ENCODE results near the gene CNTNAP2. TPM values are rescaled to one million over a fixed set of nuclear protein-coding genes. Genes with fewer than 3 reads are reported as not detected.

Gene CNTNAP2
- total and polyA plus RNA-seq, 2 of the 13 experiments (the other 11 are each of a cell fraction or from before 2014, with no cell fraction given), result 0.40 to 0.42 TPM

DNA sequence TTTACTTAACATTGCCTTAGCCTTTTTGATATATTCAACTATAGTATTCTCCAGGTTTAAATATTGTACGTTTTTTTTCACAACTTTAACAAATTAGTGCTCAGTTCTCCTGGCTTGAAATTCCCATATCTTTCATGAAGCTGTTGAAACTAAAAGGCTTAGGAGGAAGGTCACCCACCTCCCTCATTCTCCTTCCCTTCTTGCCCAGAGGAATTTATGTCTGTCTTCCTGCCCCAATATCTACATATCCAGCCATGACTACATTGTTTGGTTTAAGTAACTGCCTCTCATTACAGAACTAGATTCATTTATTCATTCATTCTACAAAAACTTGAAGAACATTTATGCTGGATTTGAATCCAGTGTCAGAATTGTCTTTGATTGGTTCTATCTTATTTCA lies 2219.2 kb downstream of the CNTNAP2 start:
- FAIRE-seq (no peak), ATAC-seq (no peak), DNase-seq (ENCODE audit: low spot score) (no peak)
- intact Hi-C loops (cut with micrococcal nuclease; ENCODE audit: unreplicated experiment), result no loop called here
- Histone ChIP-seq H2AFZ (ENCODE audit: low read length) (no peak overlapping the region), H4K20me1 (ENCODE audit: insufficient read depth, low read length) (no peaks in the 10 kb centered on the region), H3K9ac (ENCODE audit: insufficient read depth, low read depth, low read length) (no peak overlapping the region), H3K9me3 (ENCODE audit: low read length) (peaks cover 9% of the 10 kb centered on the region), H3K4me2 (ENCODE audit: low read depth, low read length) (no peak overlapping the region), H3K36me3 (replicated peaks in 1 of 2; ENCODE audit: control insufficient read depth in 1 of 2, insufficient read depth in 2 of 2, low read length in 2 of 2) (no peaks in the 10 kb centered on the region), H3K27me3 (ENCODE audit: control insufficient read depth in 1 of 2, insufficient read depth in 2 of 2, low read length in 2 of 2) (peaks cover 0 to 43% of the 10 kb centered on the region in 2 experiments; a peak in 3 of 5 replicates), H3K4me3 (replicated peaks in 1 of 3; ENCODE audit: insufficient read depth in 1 of 3, low read depth in 2 of 3, low read length in 3 of 3) (no peak overlapping the region), H3K79me2 (ENCODE audit: insufficient read depth, low read length) (no peaks in the 10 kb centered on the region), H3K4me1 (ENCODE audit: insufficient read depth, low read length) (peaks cover 33% of the 10 kb centered on the region), H3K27ac (ENCODE audit: extremely low read length, insufficient read depth, low read length) (no peak overlapping the region)
- BruUV-seq (replicated peaks), result no TSS peak
- in situ Hi-C loops (cut with HindIII; ENCODE audit: extremely low pct_ligation_motif_present, low pct_unique_long_range_greater_than_20kb), result no loop called here
- POLR2A ChIA-PET, result no interaction called here
- WGBS (ENCODE audit: low lambda C conversion rate), result 0% methylated on average over 1 of the region's 1 CpG
- CTCF ChIA-PET (ENCODE audit: low intra/inter-chr PET ratio, low total read pairs), result no interaction called here
- TF ChIP-seq NFE2 (CRISPR knock-in tag; IDR thresholded peaks at IDR 0.05) (no peak), ARID2 (CRISPR knock-in tag; IDR thresholded peaks at IDR 0.05; ENCODE audit: borderline replicate concordance) (no peak), HOXA9 (CRISPR knock-in tag; IDR thresholded peaks at IDR 0.05; ENCODE audit: borderline replicate concordance) (no peak), SMC3 (IDR thresholded peaks at IDR 0.05; ENCODE audit: low read length) (no peak), ZBTB38 (CRISPR knock-in tag; IDR thresholded peaks at IDR 0.05) (no peak), ZFX (CRISPR knock-in tag; IDR thresholded peaks at IDR 0.05; ENCODE audit: low read depth) (no peak), ETV5 (CRISPR knock-in tag; IDR thresholded peaks at IDR 0.05; ENCODE audit: borderline replicate concordance) (no peak), ZNF138 (CRISPR knock-in tag; IDR thresholded peaks at IDR 0.05; ENCODE audit: low read depth) (no peak), HHEX (CRISPR knock-in tag; IDR thresholded peaks at IDR 0.05) (no peak), ZNF556 (CRISPR knock-in tag; IDR thresholded peaks at IDR 0.05; ENCODE audit: borderline replicate concordance) (no peak), TMF1 (CRISPR knock-in tag; IDR thresholded peaks at IDR 0.05; ENCODE audit: low read depth) (no peak)
- TF ChIP-seq, protein P1, sequence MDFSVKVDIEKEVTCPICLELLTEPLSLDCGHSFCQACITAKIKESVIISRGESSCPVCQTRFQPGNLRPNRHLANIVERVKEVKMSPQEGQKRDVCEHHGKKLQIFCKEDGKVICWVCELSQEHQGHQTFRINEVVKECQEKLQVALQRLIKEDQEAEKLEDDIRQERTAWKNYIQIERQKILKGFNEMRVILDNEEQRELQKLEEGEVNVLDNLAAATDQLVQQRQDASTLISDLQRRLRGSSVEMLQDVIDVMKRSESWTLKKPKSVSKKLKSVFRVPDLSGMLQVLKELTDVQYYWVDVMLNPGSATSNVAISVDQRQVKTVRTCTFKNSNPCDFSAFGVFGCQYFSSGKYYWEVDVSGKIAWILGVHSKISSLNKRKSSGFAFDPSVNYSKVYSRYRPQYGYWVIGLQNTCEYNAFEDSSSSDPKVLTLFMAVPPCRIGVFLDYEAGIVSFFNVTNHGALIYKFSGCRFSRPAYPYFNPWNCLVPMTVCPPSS (IDR thresholded peaks at IDR 0.05), result no peak
- TF ChIP-seq, protein P2, sequence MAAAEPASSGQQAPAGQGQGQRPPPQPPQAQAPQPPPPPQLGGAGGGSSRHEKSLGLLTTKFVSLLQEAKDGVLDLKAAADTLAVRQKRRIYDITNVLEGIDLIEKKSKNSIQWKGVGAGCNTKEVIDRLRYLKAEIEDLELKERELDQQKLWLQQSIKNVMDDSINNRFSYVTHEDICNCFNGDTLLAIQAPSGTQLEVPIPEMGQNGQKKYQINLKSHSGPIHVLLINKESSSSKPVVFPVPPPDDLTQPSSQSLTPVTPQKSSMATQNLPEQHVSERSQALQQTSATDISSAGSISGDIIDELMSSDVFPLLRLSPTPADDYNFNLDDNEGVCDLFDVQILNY (CRISPR knock-in tag; conservative IDR thresholded peaks at IDR 0.05), result no peak
- TF ChIP-seq, protein P3, sequence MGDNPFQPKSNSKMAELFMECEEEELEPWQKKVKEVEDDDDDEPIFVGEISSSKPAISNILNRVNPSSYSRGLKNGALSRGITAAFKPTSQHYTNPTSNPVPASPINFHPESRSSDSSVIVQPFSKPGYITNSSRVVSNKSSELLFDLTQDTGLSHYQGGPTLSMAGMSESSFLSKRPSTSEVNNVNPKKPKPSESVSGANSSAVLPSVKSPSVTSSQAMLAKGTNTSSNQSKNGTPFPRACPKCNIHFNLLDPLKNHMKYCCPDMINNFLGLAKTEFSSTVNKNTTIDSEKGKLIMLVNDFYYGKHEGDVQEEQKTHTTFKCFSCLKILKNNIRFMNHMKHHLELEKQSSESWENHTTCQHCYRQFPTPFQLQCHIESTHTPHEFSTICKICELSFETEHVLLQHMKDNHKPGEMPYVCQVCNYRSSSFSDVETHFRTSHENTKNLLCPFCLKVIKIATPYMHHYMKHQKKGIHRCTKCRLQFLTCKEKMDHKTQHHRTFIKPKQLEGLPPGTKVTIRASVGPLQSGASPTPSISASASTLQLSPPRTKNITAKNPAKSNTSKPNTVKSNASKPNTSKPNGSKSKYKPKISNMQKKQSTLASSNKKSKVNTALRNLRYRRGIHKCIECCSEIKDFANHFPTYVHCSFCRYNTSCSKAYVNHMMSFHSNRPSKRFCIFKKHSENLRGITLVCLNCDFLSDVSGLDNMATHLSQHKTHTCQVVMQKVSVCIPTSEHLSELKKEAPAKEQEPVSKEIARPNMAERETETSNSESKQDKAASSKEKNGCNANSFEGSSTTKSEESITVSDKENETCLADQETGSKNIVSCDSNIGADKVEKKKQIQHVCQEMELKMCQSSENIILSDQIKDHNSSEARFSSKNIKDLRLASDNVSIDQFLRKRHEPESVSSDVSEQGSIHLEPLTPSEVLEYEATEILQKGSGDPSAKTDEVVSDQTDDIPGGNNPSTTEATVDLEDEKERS (CRISPR knock-in tag; IDR thresholded peaks at IDR 0.05), result no peak
- TF ChIP-seq, protein P4, sequence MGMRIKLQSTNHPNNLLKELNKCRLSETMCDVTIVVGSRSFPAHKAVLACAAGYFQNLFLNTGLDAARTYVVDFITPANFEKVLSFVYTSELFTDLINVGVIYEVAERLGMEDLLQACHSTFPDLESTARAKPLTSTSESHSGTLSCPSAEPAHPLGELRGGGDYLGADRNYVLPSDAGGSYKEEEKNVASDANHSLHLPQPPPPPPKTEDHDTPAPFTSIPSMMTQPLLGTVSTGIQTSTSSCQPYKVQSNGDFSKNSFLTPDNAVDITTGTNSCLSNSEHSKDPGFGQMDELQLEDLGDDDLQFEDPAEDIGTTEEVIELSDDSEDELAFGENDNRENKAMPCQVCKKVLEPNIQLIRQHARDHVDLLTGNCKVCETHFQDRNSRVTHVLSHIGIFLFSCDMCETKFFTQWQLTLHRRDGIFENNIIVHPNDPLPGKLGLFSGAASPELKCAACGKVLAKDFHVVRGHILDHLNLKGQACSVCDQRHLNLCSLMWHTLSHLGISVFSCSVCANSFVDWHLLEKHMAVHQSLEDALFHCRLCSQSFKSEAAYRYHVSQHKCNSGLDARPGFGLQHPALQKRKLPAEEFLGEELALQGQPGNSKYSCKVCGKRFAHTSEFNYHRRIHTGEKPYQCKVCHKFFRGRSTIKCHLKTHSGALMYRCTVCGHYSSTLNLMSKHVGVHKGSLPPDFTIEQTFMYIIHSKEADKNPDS (CRISPR knock-in tag; IDR thresholded peaks at IDR 0.05), result no peak
- TF ChIP-seq, protein P5, sequence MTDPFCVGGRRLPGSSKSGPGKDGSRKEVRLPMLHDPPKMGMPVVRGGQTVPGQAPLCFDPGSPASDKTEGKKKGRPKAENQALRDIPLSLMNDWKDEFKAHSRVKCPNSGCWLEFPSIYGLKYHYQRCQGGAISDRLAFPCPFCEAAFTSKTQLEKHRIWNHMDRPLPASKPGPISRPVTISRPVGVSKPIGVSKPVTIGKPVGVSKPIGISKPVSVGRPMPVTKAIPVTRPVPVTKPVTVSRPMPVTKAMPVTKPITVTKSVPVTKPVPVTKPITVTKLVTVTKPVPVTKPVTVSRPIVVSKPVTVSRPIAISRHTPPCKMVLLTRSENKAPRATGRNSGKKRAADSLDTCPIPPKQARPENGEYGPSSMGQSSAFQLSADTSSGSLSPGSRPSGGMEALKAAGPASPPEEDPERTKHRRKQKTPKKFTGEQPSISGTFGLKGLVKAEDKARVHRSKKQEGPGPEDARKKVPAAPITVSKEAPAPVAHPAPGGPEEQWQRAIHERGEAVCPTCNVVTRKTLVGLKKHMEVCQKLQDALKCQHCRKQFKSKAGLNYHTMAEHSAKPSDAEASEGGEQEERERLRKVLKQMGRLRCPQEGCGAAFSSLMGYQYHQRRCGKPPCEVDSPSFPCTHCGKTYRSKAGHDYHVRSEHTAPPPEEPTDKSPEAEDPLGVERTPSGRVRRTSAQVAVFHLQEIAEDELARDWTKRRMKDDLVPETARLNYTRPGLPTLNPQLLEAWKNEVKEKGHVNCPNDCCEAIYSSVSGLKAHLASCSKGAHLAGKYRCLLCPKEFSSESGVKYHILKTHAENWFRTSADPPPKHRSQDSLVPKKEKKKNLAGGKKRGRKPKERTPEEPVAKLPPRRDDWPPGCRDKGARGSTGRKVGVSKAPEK (CRISPR knock-in tag; IDR thresholded peaks at IDR 0.05; ENCODE audit: borderline replicate concordance), result no peak
